Lung (tissue), 12 donors: ENCODE data around the gene PTTG1IP. TPM values are rescaled to one million over a fixed set of nuclear protein-coding genes. Genes with fewer than 3 reads are reported as not detected.

Experiments used
- ATAC-seq: fragments of 200-7000 bp; cut with Tn5 transposase; one replicate; pipeline ENCODE4 v1.9.1; 2020; ENCODE audit warnings: moderate number of reproducible peaks; ENCODE audit not compliant: insufficient read depth, low FRiP score
- DNase-seq, 3 donors: peaks; one replicate each; pipeline ENCODE4 v3.0.0-alpha.2; 2013 to 2017
- H3K27ac ChIP-seq, 2 donors: one replicate each; pipeline ENCODE4 v1.5.1; 2013; ENCODE audit warnings: mild to moderate bottlenecking in 2 of 2, moderate library complexity in 2 of 2, control low read depth in 1 of 2, inconsistent platforms in 1 of 2, low read depth in 1 of 2, low read length in 1 of 2
- H3K27me3 ChIP-seq, 3 donors: one replicate each; pipeline ENCODE4 v1.5.1; 2013; ENCODE audit warnings: low read length in 2 of 3; ENCODE audit not compliant: control insufficient read depth in 3 of 3, insufficient read depth in 3 of 3
- H3K36me3 ChIP-seq, 4 donors: one replicate each; pipeline ENCODE4 v1.5.1; 2013; ENCODE audit warnings: low read length in 4 of 4, mild to moderate bottlenecking in 1 of 4, moderate library complexity in 1 of 4; ENCODE audit not compliant: control insufficient read depth in 4 of 4, insufficient read depth in 4 of 4
- H3K4me1 ChIP-seq, 5 donors: one replicate each; pipeline ENCODE4 v1.5.1; 2013; ENCODE audit warnings: low read length in 5 of 5, mild to moderate bottlenecking in 2 of 5, moderate library complexity in 1 of 5; ENCODE audit not compliant: control insufficient read depth in 5 of 5, insufficient read depth in 5 of 5
- H3K4me3 ChIP-seq: one replicate; pipeline ENCODE4 v1.5.1; 2013; ENCODE audit warnings: mild to moderate bottlenecking, control low read depth, moderate library complexity
- H3K9ac ChIP-seq, 2 donors: one replicate each; pipeline ENCODE4 v1.5.1; 2013; ENCODE audit warnings: low read length in 2 of 2, control low read depth in 1 of 2; ENCODE audit not compliant: insufficient read depth in 1 of 2
- H3K9me3 ChIP-seq, 4 donors: one replicate each; pipeline ENCODE4 v1.5.1; 2013; ENCODE audit warnings: low read length in 3 of 4, mild to moderate bottlenecking in 1 of 4, moderate library complexity in 1 of 4; ENCODE audit not compliant: control insufficient read depth in 4 of 4, insufficient read depth in 3 of 4
- CTCF ChIP-seq: IDR thresholded peaks from 2 replicates; pipeline ENCODE4 v1.5.1; 2012; ENCODE audit warnings: mild to moderate bottlenecking; ENCODE audit errors: control extremely low read depth, extremely low read depth
- WGBS, 2 donors: extraction: QIAGEN DNeasy Blood & Tissue Kit; methylation state at CpG; one replicate each; pipeline ENCODE4 v1.1.7; 2013; 5-methylcytosine and 5-hydroxymethylcytosine counted together
- polyA plus RNA-seq, 2 donors: library from polyadenylated mRNA; stranded (reverse); fragments of 200-250 nt; gene quantifications; one replicate each; pipeline ENCODE4 v1.2.1, GENCODE V29; 2013
- total RNA-seq, 2 donors: library from RNA; depleted of rRNA in 1 of 2; stranded (reverse); fragments of >200 nt in 1 of 2; gene quantifications; one replicate each; pipeline ENCODE4 v1.2.1, GENCODE V29; 2014 to 2021
- donor health status: control.
- donor health status: control.
- donor health status: Bipolar disorder and iron deficiency.
- donor health status: healthy.
- donor health status: DM: yes; HTN: yes; CAD: no.

PTTG1IP gene
- total and polyA plus RNA-seq, 4 donors = 139 to 247 (median 226) TPM

GRCh38 chr21:44823179-44823660, 50.3 kb downstream of the PTTG1IP start:
- peaks cover 0 to 23% (median 5%) of the 10 kb centered on the region in 4 donors for H3K9me3 ChIP-seq
- no peak overlapping the region for H3K9ac ChIP-seq
- no peak for ATAC-seq
- WGBS, 2 donors = 56 to 67% methylated on average over 1 of the region's 1 CpG
- H3K36me3 ChIP-seq = no peaks in the 10 kb centered on the region
- H3K4me1 ChIP-seq = peaks cover 0 to 5% (median 0%) of the 10 kb centered on the region in 5 donors
- no peak for DNase-seq
- H3K27me3 ChIP-seq = no peaks in the 10 kb centered on the region
- no peak for TF ChIP-seq CTCF
- H3K27ac ChIP-seq = no peak overlapping the region
- no peak overlapping the region for H3K4me3 ChIP-seq

- Histone ChIP-seq H3K4me1 (peaks cover 0 to 5% (median 0%) of the 10 kb centered on the region in 5 donors), H3K4me3 (no peak overlapping the region), H3K36me3 (no peaks in the 10 kb centered on the region), H3K27ac (no peak overlapping the region), H3K27me3 (no peaks in the 10 kb centered on the region), H3K9me3 (peaks cover 0 to 17% (median 3%) of the 10 kb centered on the region in 4 donors), H3K9ac (no peak overlapping the region)
- DNase-seq = no peak
- no peak for ATAC-seq
- 67 to 71% methylated on average over 5 of the region's 5 CpGs for WGBS, 2 donors
- TF ChIP-seq CTCF = no peak
These were observed 50.9 kb downstream of the PTTG1IP start for GRCh38 chr21:44822484-44823178.

- Histone ChIP-seq H3K36me3 (no peaks in the 10 kb centered on the region), H3K9ac (no peak overlapping the region), H3K27me3 (no peaks in the 10 kb centered on the region), H3K4me3 (no peak overlapping the region), H3K4me1 (peaks cover 0 to 10% (median 5%) of the 10 kb centered on the region in 5 donors), H3K27ac (no peak overlapping the region), H3K9me3 (peaks cover 0 to 13% (median 3%) of the 10 kb centered on the region in 4 donors)
- DNase-seq (no peak), ATAC-seq (no peak)
- 89 to 90% methylated on average over 3 of the region's 3 CpGs for WGBS, 2 donors
- no peak for TF ChIP-seq CTCF
These were observed 52.6 kb downstream of the PTTG1IP start for GRCh38 chr21:44820851-44821250.
